ENCODE results near the gene OR6K2. TPM values are rescaled to one million over a fixed set of nuclear protein-coding genes. Genes with fewer than 3 reads are reported as not detected.

Gene OR6K2
- not detected in 2 replicates for total RNA-seq

GRCh38 chr1:158700552-158700951 is at the start of gene OR6K2:
TSS of gene OR6K2 (minus strand) at chr1:158700652. CDS start at chr1:158700652, 0 bp downstream.
- Histone ChIP-seq H2AFZ (ENCODE audit: low read length) (no peak within 1 kb of the TSS), H3K27me3 (ENCODE audit: insufficient read depth, low read length) (no peaks in the 10 kb centered on the region), H3K4me2 (ENCODE audit: insufficient read depth, low read length) (no peak within 1 kb of the TSS), H3K4me1 (ENCODE audit: insufficient read depth, low read length) (no peaks in the 10 kb centered on the region), H3K79me2 (ENCODE audit: insufficient read depth, low read length) (no peaks in the 10 kb centered on the region), H4K20me1 (ENCODE audit: insufficient read depth, low read length) (no peaks in the 10 kb centered on the region), H3K9me3 (ENCODE audit: low read depth, low read length) (no peaks in the 10 kb centered on the region), H3K27ac (ENCODE audit: low read depth, low read length) (no peak within 1 kb of the TSS), H3K4me3 (ENCODE audit: insufficient read depth, low read length) (no peak within 1 kb of the TSS), H3K36me3 (ENCODE audit: insufficient read depth, low read length) (no peaks in the 10 kb centered on the region)
- peak; percentile 8 for DNase-seq (ENCODE audit: insufficient read length, low spot score, missing footprints)
- TF ChIP-seq CTCF (IDR thresholded peaks at IDR 0.05; ENCODE audit: extremely low read depth, low read depth, low read length): no peak

- Histone ChIP-seq H3K9me3 (ENCODE audit: low read depth, low read length) (no peaks in the 10 kb centered on the region), H4K20me1 (ENCODE audit: insufficient read depth, low read length) (no peaks in the 10 kb centered on the region), H2AFZ (ENCODE audit: low read length) (no peak overlapping the region), H3K4me3 (ENCODE audit: insufficient read depth, low read length) (no peak overlapping the region), H3K79me2 (ENCODE audit: insufficient read depth, low read length) (no peaks in the 10 kb centered on the region), H3K27ac (ENCODE audit: low read depth, low read length) (no peak overlapping the region), H3K27me3 (ENCODE audit: insufficient read depth, low read length) (no peaks in the 10 kb centered on the region), H3K36me3 (ENCODE audit: insufficient read depth, low read length) (no peaks in the 10 kb centered on the region), H3K4me1 (ENCODE audit: insufficient read depth, low read length) (no peaks in the 10 kb centered on the region), H3K4me2 (ENCODE audit: insufficient read depth, low read length) (no peak overlapping the region)
- no peak for DNase-seq (ENCODE audit: insufficient read length, low spot score, missing footprints)
- TF ChIP-seq CTCF (IDR thresholded peaks at IDR 0.05; ENCODE audit: extremely low read depth, low read depth, low read length): no peak
Measured at GRCh38 chr1:158735848-158736247, 35.4 kb upstream of the OR6K2 start.

GRCh38 chr1:158732524-158732923 is 32.1 kb upstream of the OR6K2 start:
- no peak for TF ChIP-seq CTCF (IDR thresholded peaks at IDR 0.05; ENCODE audit: extremely low read depth, low read depth, low read length)
- Histone ChIP-seq H3K4me3 (ENCODE audit: insufficient read depth, low read length) (no peak overlapping the region), H4K20me1 (ENCODE audit: insufficient read depth, low read length) (no peaks in the 10 kb centered on the region), H3K27ac (ENCODE audit: low read depth, low read length) (no peak overlapping the region), H2AFZ (ENCODE audit: low read length) (no peak overlapping the region), H3K36me3 (ENCODE audit: insufficient read depth, low read length) (no peaks in the 10 kb centered on the region), H3K4me2 (ENCODE audit: insufficient read depth, low read length) (no peak overlapping the region), H3K27me3 (ENCODE audit: insufficient read depth, low read length) (no peaks in the 10 kb centered on the region), H3K9me3 (ENCODE audit: low read depth, low read length) (no peaks in the 10 kb centered on the region), H3K4me1 (ENCODE audit: insufficient read depth, low read length) (no peaks in the 10 kb centered on the region), H3K79me2 (ENCODE audit: insufficient read depth, low read length) (no peaks in the 10 kb centered on the region)
- DNase-seq (ENCODE audit: insufficient read length, low spot score, missing footprints): no peak

GRCh38 chr1:158731707-158732106 is 31.3 kb upstream of the OR6K2 start:
- TF ChIP-seq CTCF (IDR thresholded peaks at IDR 0.05; ENCODE audit: extremely low read depth, low read depth, low read length): no peak
- Histone ChIP-seq H3K4me1 (ENCODE audit: insufficient read depth, low read length) (no peaks in the 10 kb centered on the region), H3K4me2 (ENCODE audit: insufficient read depth, low read length) (no peak overlapping the region), H3K4me3 (ENCODE audit: insufficient read depth, low read length) (no peak overlapping the region), H3K36me3 (ENCODE audit: insufficient read depth, low read length) (no peaks in the 10 kb centered on the region), H4K20me1 (ENCODE audit: insufficient read depth, low read length) (no peaks in the 10 kb centered on the region), H3K9me3 (ENCODE audit: low read depth, low read length) (no peaks in the 10 kb centered on the region), H3K27me3 (ENCODE audit: insufficient read depth, low read length) (no peaks in the 10 kb centered on the region), H3K27ac (ENCODE audit: low read depth, low read length) (no peak overlapping the region), H2AFZ (ENCODE audit: low read length) (no peak overlapping the region), H3K79me2 (ENCODE audit: insufficient read depth, low read length) (no peaks in the 10 kb centered on the region)
- DNase-seq (ENCODE audit: insufficient read length, low spot score, missing footprints): no peak

All from osteoblast (primary cell).